HEK293 (cell line): ENCODE results near the gene NKD2.
A peak's percentile ranks its signal among the peaks of the same experiment; 100 is the strongest.

Source experiments
- IKZF3 ChIP-seq: fragments of 450-650 bp; IDR thresholded peaks from 2 replicates; pipeline ENCODE4 v1.5.0; 2018; ENCODE audit warnings: missing biosample characterization, mild to moderate bottlenecking, missing genetic modification characterization, moderate library complexity
- KLF1 ChIP-seq: fragments of 450-650 bp; formaldehyde crosslinking; IDR thresholded peaks from 2 replicates; pipeline ENCODE4 v1.5.1; 2016; ENCODE audit warnings: missing biosample characterization, missing genetic modification characterization
- KLF7 ChIP-seq: fragments of 450-650 bp; formaldehyde crosslinking; IDR thresholded peaks from 2 replicates; pipeline ENCODE4 v1.5.1; 2016; ENCODE audit warnings: missing biosample characterization, missing genetic modification characterization, borderline replicate concordance
- MEIS1 ChIP-seq: sonication (generic); formaldehyde crosslinking; IDR thresholded peaks from 2 replicates; pipeline ENCODE4 v1.8.1; 2022; ENCODE audit warnings: missing genetic modification reagents, mild to moderate bottlenecking, borderline replicate concordance
- PATZ1 ChIP-seq: fragments of 450-650 bp; formaldehyde crosslinking; IDR thresholded peaks from 2 replicates; pipeline ENCODE4 v1.5.1; 2016; ENCODE audit warnings: missing biosample characterization, missing genetic modification characterization
- SETDB1 ChIP-seq: IDR thresholded peaks from one replicate; pipeline ENCODE4 v1.6.1; 2017; ENCODE audit warnings: mild to moderate bottlenecking, low read length, moderate library complexity, mixed read lengths; ENCODE audit not compliant: insufficient read length
- SP3 ChIP-seq: fragments of 450-650 bp; formaldehyde crosslinking; IDR thresholded peaks from 2 replicates; pipeline ENCODE4 v1.5.1; 2016; ENCODE audit warnings: missing biosample characterization, missing genetic modification characterization
- SP7 ChIP-seq: fragments of 450-650 bp; formaldehyde crosslinking; IDR thresholded peaks from 2 replicates; pipeline ENCODE4 v1.5.1; 2016; ENCODE audit warnings: missing biosample characterization, missing genetic modification characterization
- WT1 ChIP-seq: fragments of 450-650 bp; formaldehyde crosslinking; IDR thresholded peaks from 2 replicates; pipeline ENCODE4 v1.5.1; 2016; ENCODE audit warnings: missing biosample characterization, missing genetic modification characterization
- ZBTB26 ChIP-seq: fragments of 450-650 bp; formaldehyde crosslinking; optimal IDR thresholded peaks from 2 replicates; pipeline ENCODE3; 2016; ENCODE audit warnings: missing biosample characterization, mild to moderate bottlenecking, missing genetic modification characterization
- ZFP41 ChIP-seq: fragments of 450-650 bp; formaldehyde crosslinking; IDR thresholded peaks from 2 replicates; pipeline ENCODE4 v1.5.1; 2016; ENCODE audit warnings: missing biosample characterization, missing genetic modification characterization, borderline replicate concordance
- ZNF121 ChIP-seq: fragments of 450-650 bp; formaldehyde crosslinking; IDR thresholded peaks from 2 replicates; pipeline ENCODE4 v1.5.1; 2016; ENCODE audit warnings: missing biosample characterization, missing genetic modification characterization
- ZNF302 ChIP-seq: fragments of 450-650 bp; formaldehyde crosslinking; IDR thresholded peaks from 2 replicates; pipeline ENCODE4 v1.5.1; 2016; ENCODE audit warnings: missing biosample characterization, missing genetic modification characterization, low read depth
- ZNF621 ChIP-seq: fragments of 450-650 bp; formaldehyde crosslinking; IDR thresholded peaks from 2 replicates; pipeline ENCODE4 v1.5.1; 2017; ENCODE audit warnings: missing biosample characterization, missing genetic modification characterization
- ZNF629 ChIP-seq: fragments of 450-650 bp; formaldehyde crosslinking; IDR thresholded peaks from 2 replicates; pipeline ENCODE4 v1.5.1; 2017; ENCODE audit warnings: missing biosample characterization, missing genetic modification characterization
- ZNF692 ChIP-seq: fragments of 450-650 bp; formaldehyde crosslinking; IDR thresholded peaks from 2 replicates; pipeline ENCODE4 v1.5.1; 2016; ENCODE audit warnings: missing biosample characterization, missing genetic modification characterization
- ZNF76 ChIP-seq: fragments of 450-650 bp; formaldehyde crosslinking; IDR thresholded peaks from 2 replicates; pipeline ENCODE4; 2016; ENCODE audit warnings: low read depth, missing biosample characterization, missing genetic modification characterization, borderline replicate concordance
- ZNF785 ChIP-seq: fragments of 450-650 bp; formaldehyde crosslinking; IDR thresholded peaks from 2 replicates; pipeline ENCODE4 v1.5.1; 2016; ENCODE audit warnings: missing biosample characterization, missing genetic modification characterization
- ZSCAN30 ChIP-seq: fragments of 450-650 bp; IDR thresholded peaks from 2 replicates; pipeline ENCODE4 v1.5.1; 2018; ENCODE audit warnings: missing biosample characterization, mild to moderate bottlenecking, missing genetic modification characterization, moderate library complexity
- ZSCAN5A ChIP-seq: fragments of 450-650 bp; formaldehyde crosslinking; IDR thresholded peaks from 2 replicates; pipeline ENCODE4 v1.5.1; 2016; ENCODE audit warnings: missing biosample characterization, missing genetic modification characterization
- TF ChIP-seq, protein P1 (sequence below): fragments of 450-650 bp; formaldehyde crosslinking; IDR thresholded peaks from 2 replicates; pipeline ENCODE4 v1.5.1; 2017; ENCODE audit warnings: missing biosample characterization, missing genetic modification characterization
- TF ChIP-seq, protein P2 (sequence below): fragments of 450-650 bp; formaldehyde crosslinking; IDR thresholded peaks from 2 replicates; pipeline ENCODE4 v1.5.1; 2016; ENCODE audit warnings: missing biosample characterization, missing genetic modification characterization, borderline replicate concordance
- TF ChIP-seq, protein P3 (sequence below): fragments of 450-650 bp; formaldehyde crosslinking; IDR thresholded peaks from 2 replicates; pipeline ENCODE4 v1.5.1; 2016; ENCODE audit warnings: missing biosample characterization, missing genetic modification characterization, low read depth
- TF ChIP-seq, protein P4 (sequence below): fragments of 450-650 bp; formaldehyde crosslinking; conservative IDR thresholded peaks from 2 replicates; pipeline ENCODE4 v1.5.1; 2016; ENCODE audit warnings: low read depth, missing biosample characterization, missing genetic modification characterization

The NKD2 gene

DNA sequence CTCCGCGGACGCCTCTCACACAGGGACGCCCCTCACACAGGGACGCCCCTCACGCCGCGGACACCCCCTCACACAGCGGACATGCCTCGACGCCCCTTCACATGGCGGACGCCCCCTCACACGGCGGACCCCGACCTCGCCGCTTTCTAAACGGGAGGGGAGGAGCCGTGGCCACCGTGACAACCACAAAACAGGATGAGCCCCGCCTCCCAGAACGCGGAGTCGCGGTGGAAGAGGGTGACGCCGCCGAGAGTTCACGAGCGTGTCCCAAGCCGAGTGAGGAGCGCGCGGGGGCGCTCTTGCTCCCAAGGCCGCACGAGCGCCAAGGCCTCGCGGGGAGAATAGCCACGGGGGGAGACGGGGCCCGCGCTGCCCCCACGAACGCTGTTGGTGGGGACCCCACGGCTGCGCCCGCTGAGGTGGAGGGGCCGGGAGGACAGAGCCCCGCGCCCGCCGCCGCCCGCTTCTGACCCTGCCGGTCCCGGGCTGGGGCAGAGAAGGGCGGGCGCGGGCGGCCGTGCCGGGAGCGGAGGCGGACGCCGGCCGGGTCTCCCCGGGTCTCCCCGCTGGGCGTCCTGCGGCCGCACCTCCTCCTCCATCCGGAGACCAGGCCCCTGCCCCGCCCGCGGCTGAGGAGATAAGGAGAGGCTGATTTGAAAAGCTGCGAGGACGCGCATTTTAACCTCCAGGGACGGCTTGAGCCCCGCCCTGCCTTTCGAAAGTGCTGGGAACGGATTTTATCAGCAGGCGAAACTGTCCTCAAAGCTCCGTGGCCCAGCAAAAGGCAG is 3.9 kb upstream of the NKD2 start (continued):
- TF ChIP-seq ZNF76 (tag by site-specific recombination): 0 out of 2 replicates have a peak, but pooled peaks have one; percentile 14
- TF ChIP-seq ZNF302: no peak
- TF ChIP-seq, protein P1, sequence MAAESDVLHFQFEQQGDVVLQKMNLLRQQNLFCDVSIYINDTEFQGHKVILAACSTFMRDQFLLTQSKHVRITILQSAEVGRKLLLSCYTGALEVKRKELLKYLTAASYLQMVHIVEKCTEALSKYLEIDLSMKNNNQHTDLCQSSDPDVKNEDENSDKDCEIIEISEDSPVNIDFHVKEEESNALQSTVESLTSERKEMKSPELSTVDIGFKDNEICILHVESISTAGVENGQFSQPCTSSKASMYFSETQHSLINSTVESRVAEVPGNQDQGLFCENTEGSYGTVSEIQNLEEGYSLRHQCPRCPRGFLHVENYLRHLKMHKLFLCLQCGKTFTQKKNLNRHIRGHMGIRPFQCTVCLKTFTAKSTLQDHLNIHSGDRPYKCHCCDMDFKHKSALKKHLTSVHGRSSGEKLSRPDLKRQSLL (tag by site-specific recombination): no peak
- no peak for TF ChIP-seq ZSCAN5A (tag by site-specific recombination)
- no peak for TF ChIP-seq ZNF629 (tag by site-specific recombination)
- peak; percentile 54 for TF ChIP-seq ZNF692 (tag by site-specific recombination)
- TF ChIP-seq, protein P2, sequence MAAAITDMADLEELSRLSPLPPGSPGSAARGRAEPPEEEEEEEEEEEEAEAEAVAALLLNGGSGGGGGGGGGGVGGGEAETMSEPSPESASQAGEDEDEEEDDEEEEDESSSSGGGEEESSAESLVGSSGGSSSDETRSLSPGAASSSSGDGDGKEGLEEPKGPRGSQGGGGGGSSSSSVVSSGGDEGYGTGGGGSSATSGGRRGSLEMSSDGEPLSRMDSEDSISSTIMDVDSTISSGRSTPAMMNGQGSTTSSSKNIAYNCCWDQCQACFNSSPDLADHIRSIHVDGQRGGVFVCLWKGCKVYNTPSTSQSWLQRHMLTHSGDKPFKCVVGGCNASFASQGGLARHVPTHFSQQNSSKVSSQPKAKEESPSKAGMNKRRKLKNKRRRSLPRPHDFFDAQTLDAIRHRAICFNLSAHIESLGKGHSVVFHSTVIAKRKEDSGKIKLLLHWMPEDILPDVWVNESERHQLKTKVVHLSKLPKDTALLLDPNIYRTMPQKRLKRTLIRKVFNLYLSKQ (tag by site-specific recombination): no peak
- no peak for TF ChIP-seq ZNF621
- TF ChIP-seq ZNF121: 0 out of 2 replicates have a peak, but pooled peaks have one; percentile 35
- no peak; the same call in 1 of the 2 replicates for TF ChIP-seq SP7 (tag by site-specific recombination)
- no peak for TF ChIP-seq ZFP41
- TF ChIP-seq MEIS1: 0 out of 2 replicates have a peak, but pooled peaks have one; percentile 25
- no peak for TF ChIP-seq SETDB1
- TF ChIP-seq, protein P3, sequence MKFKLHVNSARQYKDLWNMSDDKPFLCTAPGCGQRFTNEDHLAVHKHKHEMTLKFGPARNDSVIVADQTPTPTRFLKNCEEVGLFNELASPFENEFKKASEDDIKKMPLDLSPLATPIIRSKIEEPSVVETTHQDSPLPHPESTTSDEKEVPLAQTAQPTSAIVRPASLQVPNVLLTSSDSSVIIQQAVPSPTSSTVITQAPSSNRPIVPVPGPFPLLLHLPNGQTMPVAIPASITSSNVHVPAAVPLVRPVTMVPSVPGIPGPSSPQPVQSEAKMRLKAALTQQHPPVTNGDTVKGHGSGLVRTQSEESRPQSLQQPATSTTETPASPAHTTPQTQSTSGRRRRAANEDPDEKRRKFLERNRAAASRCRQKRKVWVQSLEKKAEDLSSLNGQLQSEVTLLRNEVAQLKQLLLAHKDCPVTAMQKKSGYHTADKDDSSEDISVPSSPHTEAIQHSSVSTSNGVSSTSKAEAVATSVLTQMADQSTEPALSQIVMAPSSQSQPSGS (tag by site-specific recombination): no peak
- no peak for TF ChIP-seq KLF7 (tag by site-specific recombination)
- peak; percentile 93 for TF ChIP-seq ZBTB26
- peak; percentile 58; the same call in 1 of the 2 replicates for TF ChIP-seq ZNF785 (tag by site-specific recombination)
- TF ChIP-seq SP3 (tag by site-specific recombination): 0 out of 2 replicates have a peak, but pooled peaks have one; percentile 45
- TF ChIP-seq IKZF3 (tag by site-specific recombination): peak; percentile 58; the same call in 1 of the 2 replicates
- TF ChIP-seq, protein P4, sequence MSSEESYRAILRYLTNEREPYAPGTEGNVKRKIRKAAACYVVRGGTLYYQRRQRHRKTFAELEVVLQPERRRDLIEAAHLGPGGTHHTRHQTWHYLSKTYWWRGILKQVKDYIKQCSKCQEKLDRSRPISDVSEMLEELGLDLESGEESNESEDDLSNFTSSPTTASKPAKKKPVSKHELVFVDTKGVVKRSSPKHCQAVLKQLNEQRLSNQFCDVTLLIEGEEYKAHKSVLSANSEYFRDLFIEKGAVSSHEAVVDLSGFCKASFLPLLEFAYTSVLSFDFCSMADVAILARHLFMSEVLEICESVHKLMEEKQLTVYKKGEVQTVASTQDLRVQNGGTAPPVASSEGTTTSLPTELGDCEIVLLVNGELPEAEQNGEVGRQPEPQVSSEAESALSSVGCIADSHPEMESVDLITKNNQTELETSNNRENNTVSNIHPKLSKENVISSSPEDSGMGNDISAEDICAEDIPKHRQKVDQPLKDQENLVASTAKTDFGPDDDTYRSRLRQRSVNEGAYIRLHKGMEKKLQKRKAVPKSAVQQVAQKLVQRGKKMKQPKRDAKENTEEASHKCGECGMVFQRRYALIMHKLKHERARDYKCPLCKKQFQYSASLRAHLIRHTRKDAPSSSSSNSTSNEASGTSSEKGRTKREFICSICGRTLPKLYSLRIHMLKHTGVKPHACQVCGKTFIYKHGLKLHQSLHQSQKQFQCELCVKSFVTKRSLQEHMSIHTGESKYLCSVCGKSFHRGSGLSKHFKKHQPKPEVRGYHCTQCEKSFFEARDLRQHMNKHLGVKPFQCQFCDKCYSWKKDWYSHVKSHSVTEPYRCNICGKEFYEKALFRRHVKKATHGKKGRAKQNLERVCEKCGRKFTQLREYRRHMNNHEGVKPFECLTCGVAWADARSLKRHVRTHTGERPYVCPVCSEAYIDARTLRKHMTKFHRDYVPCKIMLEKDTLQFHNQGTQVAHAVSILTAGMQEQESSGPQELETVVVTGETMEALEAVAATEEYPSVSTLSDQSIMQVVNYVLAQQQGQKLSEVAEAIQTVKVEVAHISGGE (tag by site-specific recombination): no peak
- no peak for TF ChIP-seq WT1 (tag by site-specific recombination)
- peak; percentile 77 for TF ChIP-seq PATZ1 (tag by site-specific recombination)
- peak; percentile 50; the same call in 1 of the 2 replicates for TF ChIP-seq ZSCAN30 (tag by site-specific recombination)
- TF ChIP-seq KLF1 (tag by site-specific recombination): peak; percentile 61
